HPDE6-E6E7 (cell line): Measurements from ENCODE around the gene HLA-B.

ENCODE experiments used
- DNase-seq: peaks from one replicate; pipeline ENCODE4 v3.0.0; 2011; ENCODE audit warnings: missing footprints; ENCODE audit errors: extremely low spot score

Gene HLA-B

DNA sequence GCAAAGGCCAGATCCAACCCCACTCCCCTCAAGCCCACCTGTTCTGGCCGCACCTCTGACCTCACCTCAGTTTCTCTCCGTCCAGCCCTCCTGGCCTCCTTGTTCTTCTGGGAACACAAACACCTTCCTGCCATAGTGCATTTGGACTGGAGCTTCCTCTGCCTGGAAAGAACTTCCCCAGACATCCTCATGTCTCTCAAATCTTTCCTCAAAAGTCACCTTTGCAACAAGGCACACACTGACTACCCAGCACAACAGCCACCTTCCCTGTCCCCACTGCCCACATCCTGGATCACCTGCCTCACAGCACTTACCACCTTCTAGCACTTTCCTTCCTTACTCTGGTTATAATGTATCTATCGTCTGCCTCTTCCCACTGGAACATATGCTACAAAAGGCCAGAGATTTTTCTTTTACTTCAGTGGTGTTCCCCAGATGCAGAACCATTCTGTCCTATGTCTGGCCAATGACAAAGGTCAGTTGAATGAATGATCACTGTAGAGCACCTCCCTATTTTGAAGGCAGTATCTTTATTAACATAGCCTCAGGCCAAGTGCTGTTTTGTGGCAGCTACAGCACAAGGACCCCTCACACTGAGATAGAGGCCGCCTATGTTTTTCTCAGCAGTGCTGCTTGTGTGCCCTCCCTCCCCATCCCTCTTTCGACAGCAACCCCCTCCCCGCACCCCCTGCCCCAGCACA lies 4.1 kb downstream of the HLA-B start:
- no peak for DNase-seq

DNA sequence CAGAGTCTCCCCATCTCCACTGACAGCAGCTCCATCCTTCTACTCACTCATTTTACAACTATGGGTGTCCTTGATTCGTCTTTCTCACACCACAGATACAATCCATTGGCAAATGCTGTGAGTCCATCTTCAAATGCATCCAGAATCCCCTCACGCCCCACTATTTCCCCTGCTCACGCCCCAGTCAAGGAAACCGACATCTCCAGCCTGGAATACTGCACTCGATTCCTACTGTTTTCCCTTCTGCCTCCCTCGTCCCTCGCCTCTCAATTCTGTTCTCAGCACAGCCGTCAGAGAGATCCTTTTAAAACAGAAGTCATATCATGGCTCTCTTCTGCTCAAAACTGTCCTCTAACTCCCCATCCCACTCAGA lies 4.7 kb downstream of the HLA-B start:
- DNase-seq: no peak

DNA sequence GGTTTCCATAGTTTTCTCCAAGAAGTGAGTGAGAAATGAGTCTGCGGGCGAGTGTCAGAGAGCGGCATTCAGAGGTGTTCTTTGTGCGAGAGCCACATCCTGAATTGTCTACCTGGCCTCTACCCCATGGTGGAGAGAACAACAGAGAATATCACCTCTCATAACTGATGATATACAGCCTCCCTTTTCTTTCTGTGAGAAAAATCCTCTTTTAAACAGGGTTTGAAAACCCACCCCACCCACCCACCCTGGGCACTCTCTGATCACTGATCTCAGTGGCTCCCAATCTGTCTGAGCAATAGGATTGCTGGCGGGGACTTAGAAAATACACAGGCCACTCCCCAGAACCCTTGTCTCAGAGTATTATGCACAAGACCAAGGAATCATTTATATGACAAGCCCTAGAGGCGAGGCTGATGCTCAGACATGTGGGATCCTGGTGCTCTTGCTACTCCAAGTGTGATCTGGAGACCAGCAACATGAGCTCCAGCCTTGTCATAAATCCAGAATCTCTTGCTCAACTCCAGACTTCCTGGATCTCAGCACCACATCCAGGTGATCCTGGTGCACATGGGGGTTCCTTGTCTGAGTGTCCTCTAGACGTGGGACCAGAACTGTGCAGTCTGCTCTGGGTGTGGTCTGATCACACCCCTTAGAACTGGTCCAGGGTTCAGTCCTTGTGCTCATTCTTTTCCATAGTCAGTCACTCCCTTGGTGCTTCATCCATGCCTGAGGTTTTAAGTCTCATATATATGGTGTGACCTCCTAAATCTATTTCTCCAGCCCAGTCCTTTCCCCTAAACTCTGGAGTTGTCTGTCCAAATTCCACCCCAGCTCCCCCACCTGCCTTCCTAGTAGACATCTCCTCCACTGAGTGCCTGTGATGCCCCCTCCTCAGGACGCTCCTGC lies 5.3 kb downstream of the HLA-B start:
- no peak for DNase-seq

DNA sequence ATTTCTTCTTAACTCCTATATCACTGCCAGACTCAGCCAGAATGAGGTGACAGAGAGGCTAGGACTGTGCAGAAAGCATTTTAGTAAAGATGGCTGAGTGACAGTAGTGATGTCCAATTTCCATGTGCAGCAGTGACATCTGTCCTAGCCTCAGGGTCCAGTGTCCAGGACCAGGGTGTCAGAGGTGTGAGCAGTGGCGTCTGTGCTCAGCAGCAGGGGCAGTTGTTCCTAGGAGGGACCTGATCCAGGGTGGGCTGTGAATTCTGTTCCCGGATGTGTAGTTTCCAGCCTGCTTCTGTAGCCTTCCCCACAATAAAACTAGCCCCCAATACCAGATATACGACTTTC lies 6.0 kb downstream of the HLA-B start:
- DNase-seq: no peak

DNA sequence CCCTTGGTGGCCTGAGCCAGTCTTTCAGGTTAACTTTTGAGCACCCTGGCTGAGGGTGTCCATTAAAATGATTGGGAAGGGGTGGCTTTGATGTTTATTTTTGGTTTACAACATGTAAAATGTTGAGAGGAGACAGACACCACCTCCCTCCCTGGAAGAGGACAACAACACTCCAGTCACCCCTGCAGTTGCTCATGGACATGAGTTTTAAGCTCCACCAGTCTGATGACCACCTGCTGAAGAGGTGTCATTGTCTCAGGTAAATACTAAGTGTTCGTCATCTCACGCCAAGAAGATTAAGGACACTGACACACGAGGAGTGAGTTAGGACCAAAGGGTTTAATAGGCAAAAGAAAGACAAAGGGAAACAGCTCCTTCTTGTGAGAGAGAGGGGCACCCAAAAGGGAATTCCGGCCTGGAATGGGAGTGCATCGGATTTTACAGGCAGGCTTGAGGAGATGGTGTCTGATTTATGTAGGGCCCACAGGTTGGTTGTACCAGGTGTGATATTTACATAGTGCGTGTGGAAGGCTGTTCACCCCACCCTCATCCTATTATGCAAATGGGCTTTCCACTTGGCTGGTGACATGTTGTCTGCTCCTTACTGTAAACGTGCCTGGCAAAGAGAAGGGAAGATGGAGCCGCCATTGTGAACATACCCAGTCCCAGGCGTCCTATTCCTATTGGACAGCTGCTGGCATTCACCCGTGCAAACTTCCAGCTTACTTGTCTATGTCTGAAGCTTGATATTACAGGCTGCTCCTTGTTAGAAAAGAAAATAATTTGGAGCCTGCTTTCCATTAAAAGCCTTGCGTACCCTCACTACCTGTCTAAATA lies 6.6 kb downstream of the HLA-B start:
- no peak for DNase-seq

DNA sequence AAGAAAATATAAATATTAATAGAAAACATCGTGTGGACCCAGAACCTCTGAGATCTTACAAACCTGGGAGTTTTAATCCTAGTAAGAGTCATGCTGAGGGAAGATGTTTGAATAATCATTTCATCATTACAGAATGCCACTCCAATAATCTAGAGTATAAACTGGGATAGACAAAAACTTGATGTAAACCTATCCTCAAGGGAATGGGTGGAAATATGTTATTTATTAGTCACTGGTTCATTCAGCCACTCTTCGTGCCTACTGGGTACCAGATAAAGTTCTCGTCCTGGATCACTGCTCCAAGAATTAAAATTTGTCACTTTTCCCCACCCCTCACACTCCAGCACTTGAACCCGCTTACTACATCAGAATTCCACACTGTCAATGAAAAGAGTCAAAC lies 7.7 kb downstream of the HLA-B start:
- no peak for DNase-seq

DNA sequence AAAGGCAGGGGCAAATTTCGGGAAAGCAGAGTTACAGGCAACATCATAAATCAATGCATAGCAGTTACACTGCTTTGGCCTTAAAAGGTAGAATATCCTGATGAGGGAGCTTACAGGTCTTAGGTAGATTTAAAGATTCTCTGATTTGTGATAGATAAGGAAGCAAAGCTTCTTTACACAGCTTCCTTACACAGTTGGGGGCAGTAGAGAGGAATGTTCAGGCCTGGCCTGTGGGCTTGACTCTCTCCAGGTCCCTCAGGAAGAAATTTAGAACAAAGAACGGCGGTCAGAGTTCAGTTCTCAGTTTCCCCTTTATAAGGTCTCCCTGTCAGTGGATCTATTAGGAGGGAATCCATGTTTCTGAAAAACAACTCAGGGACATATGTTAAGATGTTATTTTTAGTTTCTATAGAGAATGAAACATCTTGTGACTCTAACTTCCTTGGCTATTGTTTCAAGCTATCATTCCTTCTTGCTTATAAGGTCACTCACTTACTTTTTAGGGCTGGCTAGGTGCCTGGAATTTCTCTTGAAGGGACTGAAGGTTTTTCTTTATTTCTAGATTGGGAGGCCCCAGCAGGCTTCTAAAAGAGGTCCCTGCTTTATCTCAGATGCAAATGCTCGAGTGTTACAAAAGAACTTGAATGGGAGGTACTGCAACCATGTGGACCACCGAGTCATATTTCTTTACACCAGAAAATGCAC lies 11.8 kb downstream of the HLA-B start:
- no peak for DNase-seq

DNA sequence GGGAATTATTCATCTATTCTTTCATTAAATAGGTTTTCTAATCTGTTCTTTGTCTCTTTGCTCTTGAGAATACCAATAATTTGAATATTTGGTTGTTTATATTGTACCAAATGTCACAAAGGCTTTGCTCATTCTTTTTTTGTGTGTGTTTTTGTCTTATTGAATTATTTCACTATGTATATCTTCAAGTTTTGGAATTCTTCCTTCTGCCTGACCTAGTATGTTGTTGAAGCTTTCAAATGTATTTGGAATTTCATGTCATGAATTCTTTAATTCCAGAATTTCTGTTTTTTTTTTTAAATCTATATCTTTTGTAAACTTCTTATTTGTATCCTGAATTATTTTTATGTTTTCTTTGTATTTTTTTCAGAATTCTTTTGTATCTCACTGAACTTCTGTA lies 16.8 kb downstream of the HLA-B start:
- no peak for DNase-seq

DNA sequence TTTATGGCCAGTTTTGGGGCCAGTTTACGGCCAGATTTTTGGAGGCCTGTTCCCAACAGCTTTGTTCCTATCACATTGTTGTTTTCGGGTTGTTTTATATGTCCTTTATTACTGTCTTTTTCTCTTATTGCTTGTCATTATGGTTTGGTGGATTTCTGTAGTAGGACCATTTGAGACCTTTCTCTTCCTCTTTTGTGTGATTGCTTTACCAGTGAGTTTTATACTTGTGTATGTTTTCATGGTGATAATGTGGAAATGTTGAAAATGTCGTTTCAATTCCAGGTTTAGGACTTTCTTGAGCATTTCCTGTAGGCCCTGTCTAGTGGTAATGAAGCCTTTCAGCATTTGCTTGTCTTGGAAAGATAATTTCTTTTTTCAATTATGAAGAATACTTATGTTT lies 17.8 kb downstream of the HLA-B start:
- no peak for DNase-seq

DNA sequence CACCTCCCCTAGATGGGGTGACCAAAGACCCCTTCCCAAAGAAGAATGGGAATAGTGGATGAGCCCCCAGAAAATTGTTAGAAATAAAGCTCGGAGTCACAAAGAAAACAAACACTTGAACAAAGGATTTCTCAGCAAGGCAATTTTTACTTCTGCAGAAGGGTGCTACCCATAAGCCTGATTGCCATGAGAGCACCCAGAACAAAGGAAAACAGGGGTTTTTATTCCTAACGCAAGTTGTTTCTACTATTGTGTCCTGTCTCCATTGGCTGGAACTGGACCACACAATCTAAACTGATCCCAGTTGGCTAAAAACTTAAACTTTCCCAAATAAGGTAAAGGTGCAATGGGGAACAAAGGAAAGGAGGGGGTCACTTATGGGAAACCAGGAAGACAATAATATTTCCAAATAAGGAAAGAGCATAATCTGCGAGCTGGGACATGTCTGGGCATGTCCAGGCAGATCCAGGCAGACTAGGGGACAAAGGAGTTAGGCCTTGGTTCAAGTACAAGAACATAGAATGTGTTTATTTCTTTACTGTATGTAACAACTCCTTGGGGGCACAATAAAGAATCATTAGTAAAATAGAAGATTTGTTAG lies 20.0 kb downstream of the HLA-B start:
- no peak for DNase-seq

DNA sequence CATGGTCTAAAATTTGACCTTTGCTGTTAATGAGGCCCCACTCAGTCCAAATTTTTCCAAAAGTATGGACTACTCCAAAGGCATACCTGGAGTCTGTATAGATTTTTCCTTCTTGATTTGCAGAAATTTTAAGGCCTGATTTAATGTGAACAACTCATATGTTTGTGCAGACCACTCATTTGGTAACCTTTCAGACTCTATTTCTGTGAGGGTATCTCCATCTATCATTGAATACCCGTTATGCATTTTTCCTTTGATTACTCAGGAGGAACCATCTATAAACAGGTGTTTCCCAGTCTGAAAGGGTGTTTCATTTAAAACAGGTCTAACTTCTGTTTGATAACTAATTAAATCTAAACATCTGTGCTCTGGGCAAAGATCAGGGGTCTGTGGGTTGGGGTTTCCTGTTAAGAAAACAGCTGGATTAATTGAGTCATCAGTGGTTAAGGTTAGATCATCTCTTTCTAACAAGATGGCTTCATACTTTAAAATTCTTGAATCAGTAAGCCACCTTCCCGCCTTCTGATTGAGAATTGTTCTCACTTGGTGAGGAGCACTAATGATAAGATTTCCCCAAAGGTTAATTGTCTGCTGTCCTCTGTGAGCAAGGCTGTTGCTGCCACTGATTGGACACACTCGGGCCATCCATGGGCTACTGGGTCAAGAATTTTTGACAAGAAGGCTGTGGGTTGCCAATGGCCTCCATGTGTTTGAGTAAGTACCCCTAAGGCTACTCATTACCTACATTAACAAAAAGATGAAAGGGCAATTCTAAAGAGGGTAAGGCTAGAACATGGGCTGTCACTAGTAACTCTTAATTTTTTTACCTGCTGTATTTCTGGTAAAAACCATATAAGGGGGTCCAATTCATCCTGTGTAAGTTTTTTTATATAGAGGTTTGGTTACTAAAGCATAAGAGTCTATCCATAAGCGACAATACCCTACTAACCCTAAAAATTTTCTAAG lies 24.1 kb downstream of the HLA-B start:
- DNase-seq: no peak

DNA sequence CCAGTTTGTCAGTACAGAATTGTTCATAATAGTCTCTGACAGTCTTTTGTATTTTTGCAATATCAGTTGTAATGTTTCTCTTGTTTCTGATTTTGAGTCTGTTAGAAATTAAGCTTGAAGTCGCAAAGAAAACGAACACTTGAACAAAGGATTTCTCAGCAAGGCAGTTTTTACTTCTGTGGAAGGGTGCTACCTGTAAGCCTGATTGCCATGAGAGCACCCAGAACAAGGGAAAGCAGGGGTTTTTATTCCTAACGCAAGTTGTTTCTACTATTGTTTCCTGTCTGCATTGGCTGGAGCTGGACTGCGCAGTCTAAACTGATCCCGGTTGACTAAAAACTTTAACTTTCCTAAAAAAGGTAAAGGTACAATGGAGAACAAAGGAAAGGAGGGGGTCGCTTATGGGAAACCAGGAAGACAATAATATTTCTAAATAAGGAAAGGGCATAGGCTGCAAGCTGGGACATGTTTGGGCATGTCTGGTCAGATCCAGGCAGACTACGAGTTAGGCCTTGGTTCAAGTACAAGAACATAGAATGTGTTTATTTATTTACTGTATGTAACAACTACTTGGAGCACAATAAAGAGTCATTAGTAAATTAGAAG lies 28.5 kb downstream of the HLA-B start:
- no peak for DNase-seq

DNA sequence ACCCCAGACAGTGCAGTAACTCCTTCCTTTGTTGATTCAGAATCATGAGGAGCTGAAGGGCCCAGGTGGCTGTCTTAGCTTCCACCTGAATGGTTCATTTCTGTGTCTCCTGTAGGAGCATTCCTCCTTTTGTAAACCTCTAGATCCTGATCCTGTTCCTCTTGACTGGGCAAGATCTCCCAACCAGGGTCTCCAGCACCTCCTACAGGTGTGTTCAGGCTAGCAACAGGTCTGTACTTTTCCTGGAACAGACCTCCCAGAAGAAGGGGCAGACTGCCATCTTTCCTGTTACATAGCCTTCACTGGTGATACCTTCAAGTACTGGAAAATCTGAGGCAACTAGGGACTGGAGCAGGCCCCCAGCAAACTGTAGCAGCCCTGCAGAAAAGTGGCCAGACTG lies 35.2 kb downstream of the HLA-B start:
- no peak for DNase-seq

DNA sequence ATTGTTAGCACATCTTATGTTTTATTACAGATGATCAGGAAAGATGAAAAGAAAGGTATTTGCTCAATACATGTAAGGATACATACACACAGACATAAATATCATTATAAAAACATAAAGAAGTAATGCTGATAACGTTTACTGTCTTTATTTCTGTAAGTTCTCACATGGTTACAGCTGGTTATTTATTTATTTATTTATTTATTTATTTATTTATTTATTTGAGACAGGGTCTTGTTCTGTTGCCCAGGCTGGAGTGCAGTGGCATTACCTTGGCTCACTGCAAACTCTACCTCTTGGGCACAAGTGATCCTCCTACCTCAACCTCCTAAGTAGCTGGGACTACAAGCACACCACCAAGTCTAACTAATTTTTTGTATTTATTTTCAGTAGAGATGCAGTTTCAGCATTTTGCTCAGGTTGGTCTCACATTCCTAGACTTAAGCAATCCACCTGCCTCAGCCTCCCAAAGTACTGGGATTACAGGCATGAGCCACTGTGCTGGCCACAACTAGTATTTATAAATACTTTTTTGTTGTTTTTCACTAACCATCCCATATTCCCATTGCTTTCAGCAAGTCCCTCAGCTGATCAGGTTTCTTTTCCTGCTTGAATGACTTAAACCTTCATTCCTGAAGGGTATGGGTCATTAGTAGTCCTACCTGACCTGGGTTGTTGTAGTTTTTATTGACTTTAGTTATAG lies 35.8 kb downstream of the HLA-B start:
- no peak for DNase-seq

DNA sequence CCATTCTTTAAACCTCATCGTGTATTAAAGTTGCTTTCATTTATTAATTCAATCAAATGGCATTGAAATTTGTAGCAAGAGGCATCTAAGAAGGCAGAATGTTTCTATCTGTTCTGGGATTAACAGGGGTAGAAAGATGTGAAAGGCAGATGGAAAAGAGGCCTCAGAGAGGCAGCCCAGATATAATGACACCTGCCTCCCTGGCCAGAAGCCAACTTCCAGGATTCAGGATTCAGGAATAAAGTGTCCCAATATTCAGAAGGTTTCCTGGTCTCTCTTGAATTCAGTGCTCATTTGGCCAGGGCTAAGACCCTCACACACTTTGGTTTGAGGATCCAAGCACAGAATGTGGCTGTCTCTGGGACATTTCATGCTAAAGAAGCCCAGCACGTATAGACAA lies 39.9 kb downstream of the HLA-B start:
- DNase-seq: no peak

DNA sequence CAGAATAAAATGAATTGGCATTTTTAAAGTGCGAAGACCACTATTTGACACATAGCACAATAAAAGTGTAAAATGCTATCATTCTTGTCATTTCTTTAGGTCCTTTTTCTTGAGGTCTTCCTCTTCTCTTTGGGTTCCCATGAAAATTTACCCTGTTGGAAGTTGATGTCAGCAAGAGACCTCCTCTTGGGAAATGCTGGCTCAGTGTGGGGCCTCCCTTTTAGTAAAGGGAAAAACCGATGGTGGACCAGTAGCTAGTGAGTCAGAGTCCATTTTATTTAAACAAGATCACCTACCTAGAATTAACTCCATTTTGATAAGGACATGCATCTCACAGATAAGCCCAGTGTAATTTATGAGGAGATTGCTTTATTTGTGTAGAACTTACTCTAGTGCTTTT lies 47.3 kb downstream of the HLA-B start:
- DNase-seq: no peak

DNA sequence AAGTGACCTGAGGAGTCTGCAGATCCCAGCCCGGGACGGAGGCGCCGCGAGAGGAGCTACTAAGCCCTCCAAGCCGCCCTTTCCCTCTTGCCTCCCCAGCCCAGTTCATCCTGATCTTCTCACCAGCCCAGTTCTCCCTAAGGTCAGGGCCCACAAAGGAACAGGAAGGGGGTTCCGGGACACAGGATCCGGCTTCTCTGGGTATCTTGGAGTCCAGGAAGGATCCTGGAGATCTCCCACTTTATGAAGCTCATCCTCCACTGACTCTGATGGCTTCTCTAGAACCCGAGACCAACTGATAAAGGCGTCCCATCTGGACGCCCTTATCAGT lies 48.2 kb downstream of the HLA-B start:
- DNase-seq: no peak

DNA sequence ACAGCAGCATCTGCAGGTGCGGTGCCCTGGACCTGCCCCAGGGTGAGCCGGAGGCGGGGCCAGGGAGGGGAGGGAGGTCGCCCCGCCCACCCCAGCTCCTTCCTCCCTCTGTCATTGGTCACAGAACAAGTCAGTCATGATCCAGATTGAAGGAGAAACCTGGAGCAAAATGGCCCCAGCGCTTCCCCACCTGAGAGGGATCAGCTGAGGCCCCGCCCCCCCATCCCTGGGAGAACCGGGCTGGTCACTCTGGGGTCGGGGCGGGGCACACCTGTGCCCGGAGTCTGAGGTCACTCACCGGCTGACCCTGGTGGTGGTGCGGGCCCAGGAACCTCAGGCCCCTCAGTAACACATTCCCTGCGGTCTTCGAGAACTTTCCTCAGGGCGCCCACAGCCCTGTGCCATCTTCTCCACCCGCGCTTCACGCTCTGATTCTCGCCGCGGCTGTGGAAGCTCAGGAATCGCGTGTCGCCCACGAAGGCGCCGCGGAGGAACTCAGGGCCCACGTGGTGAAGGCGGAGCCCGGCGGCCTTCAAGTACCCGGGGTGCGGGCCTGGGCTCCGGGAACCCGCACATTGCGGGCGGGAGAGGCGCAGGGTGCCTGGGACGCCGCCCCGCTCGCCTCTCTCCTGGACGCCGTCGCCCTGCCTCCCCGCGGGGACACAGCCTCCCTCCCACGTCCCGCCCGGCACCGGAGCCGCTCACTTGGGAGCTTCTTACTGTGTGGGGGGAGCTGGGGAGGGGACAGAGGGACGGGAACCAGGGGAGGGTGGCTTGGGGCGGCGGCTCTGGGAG lies 48.7 kb downstream of the HLA-B start:
- DNase-seq: peak; percentile 59

DNA sequence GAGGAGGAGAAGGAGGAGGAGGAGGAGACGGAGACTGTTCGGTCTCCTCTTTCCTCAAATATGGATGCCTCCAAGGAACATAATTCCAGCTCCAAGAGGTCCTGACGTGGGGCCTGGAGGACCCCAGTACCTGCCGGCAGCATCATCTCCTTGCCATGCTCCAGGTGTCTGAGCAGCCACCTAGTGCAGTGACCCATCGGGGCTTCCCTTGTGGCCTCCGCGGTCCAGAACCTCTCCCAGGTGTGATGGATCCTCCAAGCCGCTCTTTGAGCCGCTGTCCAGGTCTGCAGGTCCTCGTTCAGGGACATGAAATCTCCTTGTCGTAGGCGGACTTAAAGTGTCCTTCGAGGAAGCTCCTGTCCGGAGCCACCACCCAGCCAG lies 49.3 kb downstream of the HLA-B start:
- no peak for DNase-seq
